ENCODE data around the gene GZMH.

DNA sequence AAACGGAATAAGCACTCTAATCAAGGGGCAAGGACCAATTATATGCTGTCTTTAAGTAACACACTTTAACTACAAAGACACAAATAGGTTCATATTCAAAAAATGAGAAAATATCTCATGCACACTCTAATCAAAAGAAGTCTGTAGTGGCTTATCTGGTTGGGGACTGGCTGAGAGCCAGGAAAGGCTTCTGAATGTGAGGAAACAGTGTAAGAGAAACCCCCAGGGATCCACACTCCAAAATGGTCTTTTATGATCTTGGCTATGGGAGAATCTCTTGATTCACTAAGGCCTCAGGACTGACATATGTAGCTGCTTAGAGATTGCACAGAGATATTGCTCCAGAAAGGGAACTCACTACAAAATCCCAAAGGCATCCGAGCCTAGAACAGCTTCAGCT, 43.7 kb downstream of the GZMH start:
- no peak for TF ChIP-seq CTCF (IDR thresholded peaks at IDR 0.05; ENCODE audit: low read depth, low read length)
- TF ChIP-seq POLR2A (IDR thresholded peaks at IDR 0.05; ENCODE audit: extremely low read depth, insufficient read length), result no peak
- TF ChIP-seq, protein P1, sequence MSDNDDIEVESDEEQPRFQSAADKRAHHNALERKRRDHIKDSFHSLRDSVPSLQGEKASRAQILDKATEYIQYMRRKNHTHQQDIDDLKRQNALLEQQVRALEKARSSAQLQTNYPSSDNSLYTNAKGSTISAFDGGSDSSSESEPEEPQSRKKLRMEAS (IDR thresholded peaks at IDR 0.05; ENCODE audit: low read depth, low read length), result no peak
- TF ChIP-seq MYC (IDR thresholded peaks at IDR 0.05; ENCODE audit: low read depth, low read length), result no peak

Data from NB4 (cell line).